WTC11 (cell line): Measurements from ENCODE around the gene IRX4. TPM values are rescaled to one million over a fixed set of nuclear protein-coding genes. Genes with fewer than 3 reads are reported as not detected.

Source experiments
- ATAC-seq: fragments of 200-7000 bp; cut with Tn5 transposase; 2 replicates; pipeline ENCODE4 v1.10.0; 2021; ENCODE audit warnings: mild to moderate bottlenecking, moderate library complexity
- CTCF ChIA-PET: fragments of 300-600 bp; sonication (Branson Sonifier 250); formaldehyde crosslinking; loops from one replicate; lab custom pipeline; 2021; ENCODE audit warnings: antibody characterized with exemption; lab: Charles Lee
- POLR2A ChIA-PET: fragments of 350-600 bp; sonication (Branson Sonifier 250); formaldehyde crosslinking; loops from one replicate; lab custom pipeline; 2021; ENCODE audit warnings: antibody characterized with exemption; lab: Charles Lee
- DNase-seq: peaks from one replicate; pipeline ENCODE4 v3.0.0; 2021; ENCODE audit warnings: low spot score
- H3K27ac Mint-ChIP-seq: 2 replicates; pipeline ENCODE4 v1.8.0; 2021; ENCODE audit warnings: mixed read lengths
- H3K27me3 Mint-ChIP-seq: 2 replicates; pipeline ENCODE4 v1.8.0; 2021; ENCODE audit warnings: low read depth, mild to moderate bottlenecking, moderate library complexity, mixed read lengths
- H3K36me3 Mint-ChIP-seq: 2 replicates; pipeline ENCODE4 v1.8.0; 2021; ENCODE audit warnings: mixed read lengths
- H3K4me1 Mint-ChIP-seq: 2 replicates; pipeline ENCODE4 v1.8.0; 2022; ENCODE audit warnings: mixed read lengths
- H3K4me3 Mint-ChIP-seq: 2 replicates; pipeline ENCODE4 v1.8.0; 2021; ENCODE audit warnings: mild to moderate bottlenecking, moderate library complexity, mixed read lengths
- H3K9me3 Mint-ChIP-seq: 2 replicates; pipeline ENCODE4 v1.8.0; 2021; ENCODE audit warnings: mixed read lengths
- ELF4 ChIP-seq: sonication (generic); formaldehyde crosslinking; IDR thresholded peaks from 2 replicates; pipeline ENCODE4 v1.8.1; 2022; ENCODE audit warnings: low read depth, mild to moderate bottlenecking, moderate library complexity, missing genetic modification reagents
- ETV6 ChIP-seq: sonication (generic); formaldehyde crosslinking; IDR thresholded peaks from 2 replicates; pipeline ENCODE4 v1.8.1; 2022; ENCODE audit warnings: mild to moderate bottlenecking, missing genetic modification reagents
- FOXP1 ChIP-seq: sonication (generic); formaldehyde crosslinking; IDR thresholded peaks from 2 replicates; pipeline ENCODE4 v1.8.0; 2022; ENCODE audit warnings: missing genetic modification reagents, mild to moderate bottlenecking, moderate library complexity, borderline replicate concordance
- FOXP4 ChIP-seq: sonication (generic); formaldehyde crosslinking; IDR thresholded peaks from 2 replicates; pipeline ENCODE4 v1.8.0; 2022; ENCODE audit warnings: mild to moderate bottlenecking, missing genetic modification reagents
- IRF2 ChIP-seq: sonication (generic); formaldehyde crosslinking; IDR thresholded peaks from 2 replicates; pipeline ENCODE4 v1.8.0; 2022; ENCODE audit warnings: low read depth, missing genetic modification reagents, borderline replicate concordance
- JUN ChIP-seq: sonication (generic); formaldehyde crosslinking; IDR thresholded peaks from 2 replicates; pipeline ENCODE4 v1.8.0; 2023; ENCODE audit warnings: mild to moderate bottlenecking, missing genetic modification reagents
- KAT7 ChIP-seq: sonication (generic); formaldehyde crosslinking; IDR thresholded peaks from 2 replicates; pipeline ENCODE4 v1.8.1; 2023; ENCODE audit warnings: missing genetic modification reagents, mild to moderate bottlenecking, borderline replicate concordance
- NFE2L1 ChIP-seq: sonication (generic); formaldehyde crosslinking; IDR thresholded peaks from 2 replicates; pipeline ENCODE4 v1.8.1; 2023; ENCODE audit warnings: missing genetic modification reagents
- NFYB ChIP-seq: sonication (generic); formaldehyde crosslinking; conservative IDR thresholded peaks from 2 replicates; pipeline ENCODE4 v1.8.0; 2022; ENCODE audit warnings: low read depth, missing genetic modification reagents
- NR3C1 ChIP-seq: sonication (generic); formaldehyde crosslinking; conservative IDR thresholded peaks from 2 replicates; pipeline ENCODE4 v1.8.1; 2023; ENCODE audit warnings: low read depth, mild to moderate bottlenecking, missing genetic modification reagents
- SMAD3 ChIP-seq: sonication (generic); formaldehyde crosslinking; IDR thresholded peaks from 2 replicates; pipeline ENCODE4 v1.8.0; 2022; ENCODE audit warnings: missing genetic modification reagents, mild to moderate bottlenecking, borderline replicate concordance
- ZNF232 ChIP-seq: sonication (generic); formaldehyde crosslinking; IDR thresholded peaks from 2 replicates; pipeline ENCODE4 v1.8.0; 2022; ENCODE audit warnings: mild to moderate bottlenecking, missing genetic modification reagents
- ZNF423 ChIP-seq: fragments of 250-450 bp; sonication (Bioruptor Pico); IDR thresholded peaks from 2 replicates; pipeline ENCODE4 v2.1.2; 2022; ENCODE audit warnings: mild to moderate bottlenecking, moderate library complexity
- total RNA-seq: library from RNA; stranded (reverse); gene quantifications from 3 replicates; pipeline ENCODE4 v1.2.3, GENCODE V29; 2021
- TF ChIP-seq, protein P1 (sequence below): fragments of 250-450 bp; sonication (Bioruptor Pico); conservative IDR thresholded peaks from 2 replicates; pipeline ENCODE4 v1.9.0; 2021; ENCODE audit warnings: mild to moderate bottlenecking
- TF ChIP-seq, protein P2 (sequence below): sonication (generic); formaldehyde crosslinking; IDR thresholded peaks from 2 replicates; pipeline ENCODE4 v1.8.1; 2022; ENCODE audit warnings: low read depth, missing genetic modification reagents, borderline replicate concordance
- TF ChIP-seq, protein P3 (sequence below): sonication (generic); formaldehyde crosslinking; conservative IDR thresholded peaks from 2 replicates; pipeline ENCODE4 v1.8.1; 2023; ENCODE audit warnings: mild to moderate bottlenecking, low read depth, missing genetic modification reagents, moderate library complexity

IRX4 gene
- total RNA-seq, 1 experiment from 2014 or later, result 9.0 TPM

DNA sequence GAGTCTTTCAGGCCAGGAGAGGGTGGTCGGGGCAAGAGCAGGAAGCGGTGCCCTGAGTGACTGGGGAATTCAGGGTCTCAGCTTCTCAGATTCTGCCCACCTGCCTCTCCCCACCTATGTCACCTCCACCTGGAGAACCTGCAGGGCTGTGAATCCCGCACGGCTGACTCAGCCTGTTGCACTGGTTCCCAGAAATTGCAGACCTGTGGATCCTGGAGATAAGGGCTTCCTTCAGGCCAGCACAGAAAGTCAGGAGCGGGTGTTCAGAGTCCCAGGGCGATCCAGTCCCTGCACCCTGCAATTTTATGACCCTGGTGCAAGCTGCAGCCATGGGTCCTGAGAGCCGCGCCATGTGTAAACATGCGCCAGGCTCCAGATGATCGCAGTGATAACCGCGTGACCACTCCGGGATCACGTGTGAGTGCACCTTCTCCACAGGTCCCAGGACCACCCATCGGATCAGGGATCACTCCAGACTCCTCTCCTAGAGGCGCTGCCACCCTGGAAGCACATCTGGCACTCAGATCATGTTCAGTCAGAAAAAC, 17.8 kb downstream of the IRX4 start:
- Mint-ChIP-seq H3K36me3 (no peaks in the 10 kb centered on the region), H3K27ac (no peak overlapping the region), H3K27me3 (no peaks in the 10 kb centered on the region; the same call in 1 of the 2 replicates), H3K9me3 (no peaks in the 10 kb centered on the region), H3K4me3 (no peak overlapping the region), H3K4me1 (no peaks in the 10 kb centered on the region)
- no peak for TF ChIP-seq SMAD3 (CRISPR knock-in tag)
- TF ChIP-seq NFYB (CRISPR knock-in tag), result no peak
- TF ChIP-seq IRF2 (CRISPR knock-in tag), result no peak
- TF ChIP-seq FOXP4 (CRISPR knock-in tag), result no peak
- POLR2A ChIA-PET, result no interaction called here
- ATAC-seq (no peak), DNase-seq (no peak)
- CTCF ChIA-PET, result interaction anchor here (1.0 kb wide), 1 partner anchor 102 kb away, joined by 3 read pairs; no protein-coding TSS in a partner anchor

DNA sequence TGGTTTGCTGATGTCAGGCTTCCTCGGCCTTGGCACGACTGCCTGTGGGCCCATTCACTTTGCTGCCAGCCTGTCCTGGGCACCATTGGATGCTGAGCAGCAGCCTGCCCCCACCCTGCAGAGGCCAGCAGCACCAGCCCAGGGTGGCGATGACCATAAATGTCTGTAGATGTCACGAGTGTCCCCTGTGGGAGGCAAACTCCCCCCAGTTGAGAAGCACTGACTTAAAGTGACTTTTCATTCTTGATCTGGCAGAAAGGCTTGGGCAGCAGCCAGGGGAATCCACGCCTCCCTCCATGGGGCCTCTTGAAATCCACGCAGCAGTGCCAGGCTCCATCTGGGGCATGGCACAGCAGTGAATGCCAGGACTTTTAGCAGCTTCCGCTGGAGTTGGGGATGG, 21.8 kb downstream of the IRX4 start:
- CTCF ChIA-PET, result no interaction called here
- no peak overlapping the region for H3K27ac Mint-ChIP-seq
- no peaks in the 10 kb centered on the region for H3K36me3 Mint-ChIP-seq
- TF ChIP-seq, protein P1, sequence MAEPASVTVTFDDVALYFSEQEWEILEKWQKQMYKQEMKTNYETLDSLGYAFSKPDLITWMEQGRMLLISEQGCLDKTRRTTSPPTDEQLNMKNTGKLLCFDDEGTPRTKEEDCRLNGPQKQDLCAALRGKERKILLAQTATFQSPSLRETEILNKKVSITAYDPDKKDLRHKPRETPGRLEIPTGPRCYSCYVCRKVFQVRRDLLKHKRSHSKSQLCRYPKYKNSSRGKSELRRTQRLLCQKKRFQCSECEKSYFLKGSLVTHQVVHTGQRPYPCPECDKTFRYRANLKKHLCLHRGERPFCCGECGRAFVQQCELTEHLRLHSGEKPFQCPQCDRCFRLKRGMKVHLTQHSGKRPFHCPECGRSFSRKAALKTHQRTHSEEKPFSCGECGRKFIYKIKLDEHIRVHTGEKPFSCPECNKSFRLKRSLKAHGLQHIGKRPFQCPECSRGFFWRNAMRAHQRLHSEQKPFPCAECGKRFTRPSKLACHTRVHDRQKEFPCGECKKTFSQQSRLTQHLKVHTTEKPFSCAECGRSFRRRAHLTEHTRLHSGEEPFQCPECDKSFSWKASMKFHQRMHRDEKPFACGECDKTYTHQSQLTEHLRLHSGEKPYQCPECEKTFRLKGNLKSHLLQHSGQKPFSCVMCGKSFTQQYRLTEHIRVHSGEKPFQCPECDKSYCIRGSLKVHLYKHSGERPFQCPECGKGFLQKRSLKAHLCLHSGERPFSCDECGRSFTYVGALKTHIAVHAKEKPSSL (CRISPR knock-in tag), result no peak
- TF ChIP-seq, protein P2, sequence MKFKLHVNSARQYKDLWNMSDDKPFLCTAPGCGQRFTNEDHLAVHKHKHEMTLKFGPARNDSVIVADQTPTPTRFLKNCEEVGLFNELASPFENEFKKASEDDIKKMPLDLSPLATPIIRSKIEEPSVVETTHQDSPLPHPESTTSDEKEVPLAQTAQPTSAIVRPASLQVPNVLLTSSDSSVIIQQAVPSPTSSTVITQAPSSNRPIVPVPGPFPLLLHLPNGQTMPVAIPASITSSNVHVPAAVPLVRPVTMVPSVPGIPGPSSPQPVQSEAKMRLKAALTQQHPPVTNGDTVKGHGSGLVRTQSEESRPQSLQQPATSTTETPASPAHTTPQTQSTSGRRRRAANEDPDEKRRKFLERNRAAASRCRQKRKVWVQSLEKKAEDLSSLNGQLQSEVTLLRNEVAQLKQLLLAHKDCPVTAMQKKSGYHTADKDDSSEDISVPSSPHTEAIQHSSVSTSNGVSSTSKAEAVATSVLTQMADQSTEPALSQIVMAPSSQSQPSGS, result no peak
- TF ChIP-seq JUN (CRISPR knock-in tag), result no peak
- no peak overlapping the region for H3K4me3 Mint-ChIP-seq
- no peaks in the 10 kb centered on the region for H3K4me1 Mint-ChIP-seq
- DNase-seq (no peak), ATAC-seq (no peak)
- POLR2A ChIA-PET, result no interaction called here
- H3K27me3 Mint-ChIP-seq, result no peaks in the 10 kb centered on the region
- H3K9me3 Mint-ChIP-seq, result no peaks in the 10 kb centered on the region

DNA sequence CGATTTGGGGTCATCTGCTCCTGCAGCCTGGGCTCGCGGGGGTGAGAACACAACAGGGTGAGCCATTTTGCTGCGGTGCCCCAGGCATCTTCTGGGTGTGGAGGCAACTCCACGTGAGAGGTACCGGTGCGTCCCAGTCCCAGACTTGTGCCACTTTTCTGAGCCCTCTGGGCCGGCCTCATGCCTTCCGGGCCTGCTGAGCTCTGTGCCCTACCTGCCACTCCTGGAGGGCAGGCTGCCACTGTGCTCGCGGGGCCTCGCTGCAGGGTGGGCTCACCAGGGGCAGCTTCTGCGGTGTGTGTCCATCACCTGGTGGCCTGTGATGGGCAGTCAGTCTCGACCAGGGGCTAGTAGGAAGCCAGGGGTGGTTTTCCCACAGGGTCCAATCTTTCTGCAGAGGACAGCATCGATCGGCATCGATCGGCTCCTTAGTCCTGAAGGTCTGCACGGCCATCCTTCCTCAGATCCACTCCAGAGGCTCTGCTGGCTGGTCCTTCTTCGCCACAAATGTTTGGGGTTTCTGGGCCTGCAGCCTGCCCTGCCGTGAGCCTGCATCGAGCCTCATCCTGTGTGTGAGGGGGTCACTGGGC, 22.6 kb downstream of the IRX4 start:
- ATAC-seq, result no peak

More for the DNA sequence above, 22.6 kb downstream of the IRX4 start:
- Mint-ChIP-seq H3K36me3 (no peaks in the 10 kb centered on the region), H3K27me3 (no peaks in the 10 kb centered on the region)
- POLR2A ChIA-PET, result no interaction called here
- TF ChIP-seq NR3C1 (CRISPR knock-in tag) (no peak), ZNF232 (no peak), NFE2L1 (CRISPR knock-in tag) (no peak), KAT7 (CRISPR knock-in tag) (no peak), ETV6 (CRISPR knock-in tag) (no peak), FOXP1 (CRISPR knock-in tag) (no peak), ELF4 (CRISPR knock-in tag) (no peak), ZNF423 (no peak)
- TF ChIP-seq, protein P3, sequence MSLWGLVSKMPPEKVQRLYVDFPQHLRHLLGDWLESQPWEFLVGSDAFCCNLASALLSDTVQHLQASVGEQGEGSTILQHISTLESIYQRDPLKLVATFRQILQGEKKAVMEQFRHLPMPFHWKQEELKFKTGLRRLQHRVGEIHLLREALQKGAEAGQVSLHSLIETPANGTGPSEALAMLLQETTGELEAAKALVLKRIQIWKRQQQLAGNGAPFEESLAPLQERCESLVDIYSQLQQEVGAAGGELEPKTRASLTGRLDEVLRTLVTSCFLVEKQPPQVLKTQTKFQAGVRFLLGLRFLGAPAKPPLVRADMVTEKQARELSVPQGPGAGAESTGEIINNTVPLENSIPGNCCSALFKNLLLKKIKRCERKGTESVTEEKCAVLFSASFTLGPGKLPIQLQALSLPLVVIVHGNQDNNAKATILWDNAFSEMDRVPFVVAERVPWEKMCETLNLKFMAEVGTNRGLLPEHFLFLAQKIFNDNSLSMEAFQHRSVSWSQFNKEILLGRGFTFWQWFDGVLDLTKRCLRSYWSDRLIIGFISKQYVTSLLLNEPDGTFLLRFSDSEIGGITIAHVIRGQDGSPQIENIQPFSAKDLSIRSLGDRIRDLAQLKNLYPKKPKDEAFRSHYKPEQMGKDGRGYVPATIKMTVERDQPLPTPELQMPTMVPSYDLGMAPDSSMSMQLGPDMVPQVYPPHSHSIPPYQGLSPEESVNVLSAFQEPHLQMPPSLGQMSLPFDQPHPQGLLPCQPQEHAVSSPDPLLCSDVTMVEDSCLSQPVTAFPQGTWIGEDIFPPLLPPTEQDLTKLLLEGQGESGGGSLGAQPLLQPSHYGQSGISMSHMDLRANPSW (CRISPR knock-in tag), result no peak
- TF ChIP-seq, all 79 proteins: peak for 0
- CTCF ChIA-PET, result no interaction called here
- no peak overlapping the region for H3K27ac Mint-ChIP-seq
- H3K4me1 Mint-ChIP-seq, result no peaks in the 10 kb centered on the region
- DNase-seq, result no peak
- no peak overlapping the region for H3K4me3 Mint-ChIP-seq
- no peaks in the 10 kb centered on the region for H3K9me3 Mint-ChIP-seq
